ENCODE results near the gene DYNC1I1.

DNA sequence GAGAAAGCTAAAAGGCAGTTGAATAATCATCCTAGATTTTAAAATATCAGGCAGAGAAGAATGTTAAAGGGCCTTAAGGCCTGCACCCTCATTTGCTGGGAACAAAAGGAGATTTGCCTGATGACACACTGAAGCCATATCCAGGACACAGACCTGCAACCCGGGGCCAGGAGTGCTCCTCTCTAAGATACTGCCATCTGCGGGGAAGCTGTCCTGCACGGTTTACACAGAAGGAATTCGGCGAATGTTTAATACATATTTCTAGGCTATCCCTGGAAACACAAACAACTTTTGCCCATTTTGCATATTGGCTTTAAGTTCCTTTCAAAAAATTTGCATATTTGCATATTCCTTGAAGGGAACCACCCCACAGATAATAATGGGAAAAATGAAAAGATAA, 52.3 kb downstream of the DYNC1I1 start:
- TF ChIP-seq, protein P1, sequence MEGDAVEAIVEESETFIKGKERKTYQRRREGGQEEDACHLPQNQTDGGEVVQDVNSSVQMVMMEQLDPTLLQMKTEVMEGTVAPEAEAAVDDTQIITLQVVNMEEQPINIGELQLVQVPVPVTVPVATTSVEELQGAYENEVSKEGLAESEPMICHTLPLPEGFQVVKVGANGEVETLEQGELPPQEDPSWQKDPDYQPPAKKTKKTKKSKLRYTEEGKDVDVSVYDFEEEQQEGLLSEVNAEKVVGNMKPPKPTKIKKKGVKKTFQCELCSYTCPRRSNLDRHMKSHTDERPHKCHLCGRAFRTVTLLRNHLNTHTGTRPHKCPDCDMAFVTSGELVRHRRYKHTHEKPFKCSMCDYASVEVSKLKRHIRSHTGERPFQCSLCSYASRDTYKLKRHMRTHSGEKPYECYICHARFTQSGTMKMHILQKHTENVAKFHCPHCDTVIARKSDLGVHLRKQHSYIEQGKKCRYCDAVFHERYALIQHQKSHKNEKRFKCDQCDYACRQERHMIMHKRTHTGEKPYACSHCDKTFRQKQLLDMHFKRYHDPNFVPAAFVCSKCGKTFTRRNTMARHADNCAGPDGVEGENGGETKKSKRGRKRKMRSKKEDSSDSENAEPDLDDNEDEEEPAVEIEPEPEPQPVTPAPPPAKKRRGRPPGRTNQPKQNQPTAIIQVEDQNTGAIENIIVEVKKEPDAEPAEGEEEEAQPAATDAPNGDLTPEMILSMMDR (conservative IDR thresholded peaks at IDR 0.05 in 1 of 2, IDR thresholded peaks at IDR 0.05 in 1 of 2; ENCODE audit: extremely low read depth in 1 of 2, insufficient read depth in 1 of 2, low read depth in 1 of 2, low read length in 2 of 2) = no peak
- TF ChIP-seq EZH2 (IDR thresholded peaks at IDR 0.05; ENCODE audit: borderline replicate concordance, low read length) = no peak

Data from mammary epithelial cell (primary cell).